Astrocyte (in vitro differentiated cells and primary cell): Measurements from ENCODE around the gene LHX2. TPM values are rescaled to one million over a fixed set of nuclear protein-coding genes. Genes with fewer than 3 reads are reported as not detected.

Experiments used
- DNase-seq: peaks from one replicate; pipeline ENCODE4 v3.0.0-alpha.2; 2010; ENCODE audit warnings: low read depth
- FAIRE-seq: peaks from 2 replicates; lab custom pipeline; 2011; peaks lifted over from hg19 to GRCh38; lab: Jason Lieb, UNC
- H2AFZ ChIP-seq: 2 replicates; pipeline ENCODE4 v1.6.0; 2012; ENCODE audit warnings: low read depth, low read length, inconsistent platforms
- H3K27ac ChIP-seq: 2 replicates; pipeline ENCODE4 v1.5.1; 2011; ENCODE audit warnings: low read depth, low read length, inconsistent platforms
- H3K27me3 ChIP-seq: 2 replicates; pipeline ENCODE4 v1.6.0; 2011; ENCODE audit warnings: low read length, inconsistent platforms; ENCODE audit not compliant: insufficient read depth
- H3K36me3 ChIP-seq: 2 replicates; pipeline ENCODE4 v1.5.1; 2011; ENCODE audit warnings: low read length, inconsistent platforms; ENCODE audit not compliant: insufficient read depth
- H3K4me1 ChIP-seq: 2 replicates; pipeline ENCODE4 v1.5.1; 2011; ENCODE audit warnings: low read length, inconsistent platforms; ENCODE audit not compliant: insufficient read depth
- H3K4me2 ChIP-seq: 2 replicates; pipeline ENCODE4 v1.6.0; 2012; ENCODE audit warnings: low read length, inconsistent platforms
- H3K4me3 ChIP-seq: 2 replicates; pipeline ENCODE4 v1.5.1; 2011; ENCODE audit warnings: low read depth, mild to moderate bottlenecking, low read length, inconsistent platforms; ENCODE audit not compliant: insufficient read depth
- H3K79me2 ChIP-seq: 2 replicates; pipeline ENCODE4 v1.6.0; 2012; ENCODE audit warnings: mild to moderate bottlenecking, low read length, inconsistent platforms; ENCODE audit not compliant: insufficient read depth
- H3K9ac ChIP-seq: 2 replicates; pipeline ENCODE4 v1.6.0; 2012; ENCODE audit warnings: mild to moderate bottlenecking, low read length, inconsistent platforms
- H3K9me3 ChIP-seq: 2 replicates; pipeline ENCODE4 v1.5.1; 2012; ENCODE audit warnings: low read depth, mild to moderate bottlenecking, low read length, inconsistent platforms; ENCODE audit not compliant: insufficient read depth
- H4K20me1 ChIP-seq: 2 replicates; pipeline ENCODE4 v1.6.0; 2012; ENCODE audit warnings: low read length, inconsistent platforms; ENCODE audit not compliant: insufficient read depth
- H3K27ac Mint-ChIP-seq: one replicate; pipeline ENCODE4 v1.8.0; 2021; ENCODE audit warnings: mild to moderate bottlenecking, mixed read lengths; ENCODE audit not compliant: unreplicated experiment
- H3K27me3 Mint-ChIP-seq: one replicate; pipeline ENCODE4 v1.8.0; 2021; ENCODE audit warnings: low read depth, mixed read lengths; ENCODE audit not compliant: unreplicated experiment
- H3K36me3 Mint-ChIP-seq: one replicate; pipeline ENCODE4 v1.8.0; 2021; ENCODE audit warnings: low read depth, mixed read lengths; ENCODE audit not compliant: unreplicated experiment
- H3K4me1 Mint-ChIP-seq: one replicate; pipeline ENCODE4 v1.8.0; 2021; ENCODE audit warnings: low read depth, mixed read lengths; ENCODE audit not compliant: unreplicated experiment
- H3K4me3 Mint-ChIP-seq: one replicate; pipeline ENCODE4 v1.8.0; 2021; ENCODE audit warnings: mild to moderate bottlenecking, moderate library complexity, mixed read lengths; ENCODE audit not compliant: unreplicated experiment
- H3K9me3 Mint-ChIP-seq: one replicate; pipeline ENCODE4 v1.8.0; 2021; ENCODE audit warnings: mild to moderate bottlenecking, mixed read lengths; ENCODE audit not compliant: unreplicated experiment
- CTCF ChIP-seq: IDR thresholded peaks from 2 replicates; pipeline ENCODE4 v1.5.1; 2011; ENCODE audit warnings: low read depth, mild to moderate bottlenecking, inconsistent platforms, low read length, moderate library complexity; ENCODE audit not compliant: insufficient read depth
- EZH2 ChIP-seq: IDR thresholded peaks from 2 replicates; pipeline ENCODE4 v1.6.1; 2012; ENCODE audit warnings: mild to moderate bottlenecking, low read length, inconsistent platforms; ENCODE audit not compliant: insufficient read depth
- total RNA-seq: library from RNA; stranded (reverse); gene quantifications from 2 replicates; pipeline ENCODE4 v1.2.1, GENCODE V29; 2021

Gene LHX2
- total RNA-seq, 1 donor from 2014 or later, result 0.14 TPM

GRCh38 chr9:124007565-124008302, 3.8 kb upstream of the LHX2 start:
- H3K27ac ChIP-seq, result no peak overlapping the region
- no peaks in the 10 kb centered on the region for H3K36me3 Mint-ChIP-seq
- peak overlapping the region; percentile 24 for H2AFZ ChIP-seq
- peaks cover 24% of the 10 kb centered on the region for H4K20me1 ChIP-seq
- TF ChIP-seq EZH2 (no peak), CTCF (no peak)
- H3K4me1 Mint-ChIP-seq, result peaks cover 7% of the 10 kb centered on the region
- peak overlapping the region; percentile 75 for H3K4me2 ChIP-seq
- no peak overlapping the region for H3K4me3 Mint-ChIP-seq
- H3K27me3 ChIP-seq, result peaks cover 84% of the 10 kb centered on the region
- FAIRE-seq, result no peak
- peaks cover 7% of the 10 kb centered on the region for H3K79me2 ChIP-seq
- no peaks in the 10 kb centered on the region for H3K36me3 ChIP-seq
- DNase-seq, result no peak
- no peak overlapping the region for H3K4me3 ChIP-seq
- no peak overlapping the region for H3K9ac ChIP-seq
- peaks cover 5% of the 10 kb centered on the region for H3K4me1 ChIP-seq
- H3K9me3 ChIP-seq, result no peaks in the 10 kb centered on the region
- peaks cover 76% of the 10 kb centered on the region for H3K27me3 Mint-ChIP-seq
- H3K9me3 Mint-ChIP-seq, result peaks cover 16% of the 10 kb centered on the region
- peak overlapping the region; percentile 26 for H3K27ac Mint-ChIP-seq

- Histone ChIP-seq H3K36me3 (no peaks in the 10 kb centered on the region), H3K4me1 (peaks cover 5% of the 10 kb centered on the region), H3K27me3 (peaks cover 84% of the 10 kb centered on the region), H3K79me2 (peaks cover 12% of the 10 kb centered on the region), H4K20me1 (peaks cover 30% of the 10 kb centered on the region), H3K4me2 (peak overlapping the region; percentile 75), H3K9ac (no peak overlapping the region), H3K9me3 (no peaks in the 10 kb centered on the region), H2AFZ (peak overlapping the region; percentile 24), H3K4me3 (no peak overlapping the region), H3K27ac (no peak overlapping the region)
- no peak for DNase-seq
- Mint-ChIP-seq H3K27ac (no peak overlapping the region), H3K27me3 (peaks cover 73% of the 10 kb centered on the region), H3K9me3 (peaks cover 18% of the 10 kb centered on the region), H3K4me3 (no peak overlapping the region), H3K4me1 (peaks cover 7% of the 10 kb centered on the region), H3K36me3 (no peaks in the 10 kb centered on the region)
- no peak for FAIRE-seq
- TF ChIP-seq EZH2, result no peak
- no peak for TF ChIP-seq CTCF
Observed at GRCh38 chr9:124008303-124008693, 3.3 kb upstream of the LHX2 start.
